Neural cell (in vitro differentiated cells): ENCODE results near the gene ASPSCR1.

Source experiments
- EP300 ChIP-seq: fragments of 450-650 bp; conservative IDR thresholded peaks from 2 replicates; pipeline ENCODE4 v1.6.1; 2014; ENCODE audit warnings: antibody characterized with exemption, mild to moderate bottlenecking, moderate library complexity; ENCODE audit not compliant: poor library complexity, severe bottlenecking
- POLR2AphosphoS5 ChIP-seq: IDR thresholded peaks from 2 replicates; pipeline ENCODE4 v1.6.1; 2012
- TF ChIP-seq, protein P1 (sequence below): fragments of 450-650 bp; IDR thresholded peaks from 2 replicates; pipeline ENCODE4 v1.5.1; 2014; ENCODE audit warnings: antibody characterized with exemption, mild to moderate bottlenecking, moderate library complexity; ENCODE audit not compliant: poor library complexity, severe bottlenecking

DNA sequence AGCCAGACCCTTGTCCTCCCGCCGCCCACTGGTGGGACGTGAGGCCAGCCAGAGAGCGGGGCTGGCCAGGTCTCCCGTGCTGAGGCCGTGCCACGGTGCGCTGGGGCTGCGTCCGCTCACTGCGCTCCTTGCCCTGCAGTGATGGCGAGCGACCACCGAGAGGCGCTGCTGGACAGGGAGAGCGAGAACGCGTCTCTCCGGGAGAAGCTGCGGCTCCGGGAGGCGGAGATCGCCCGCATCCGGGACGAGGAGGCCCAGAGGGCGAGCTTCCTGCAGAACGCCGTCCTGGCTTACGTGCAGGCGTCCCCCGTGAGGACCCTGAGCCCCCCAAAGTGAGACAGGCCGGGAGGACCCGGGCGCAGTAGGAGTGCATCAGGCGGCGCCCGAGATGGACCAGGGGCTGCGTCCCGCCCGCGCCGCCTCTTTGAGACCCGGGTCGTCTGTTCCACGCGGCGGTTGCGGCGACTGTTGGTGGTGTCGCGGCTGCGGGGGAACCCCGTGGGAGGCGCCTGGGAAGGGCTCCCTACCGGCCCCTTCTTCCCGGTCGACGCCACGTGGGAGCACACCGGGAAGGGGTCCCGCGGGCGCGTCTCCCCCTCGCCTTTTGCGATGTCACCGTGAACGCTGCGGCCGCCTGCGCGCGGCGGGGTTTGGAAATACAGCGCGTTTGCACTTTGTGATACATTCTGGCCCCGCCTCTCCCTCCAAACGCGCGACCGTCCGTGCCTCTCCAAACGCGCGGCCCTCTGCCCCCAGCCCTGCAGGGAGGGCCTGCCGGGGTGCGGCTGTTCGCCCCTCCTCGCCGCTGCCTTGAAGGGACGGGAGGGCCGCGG lies 53.3 kb downstream of the ASPSCR1 start:
- TF ChIP-seq, protein P1, sequence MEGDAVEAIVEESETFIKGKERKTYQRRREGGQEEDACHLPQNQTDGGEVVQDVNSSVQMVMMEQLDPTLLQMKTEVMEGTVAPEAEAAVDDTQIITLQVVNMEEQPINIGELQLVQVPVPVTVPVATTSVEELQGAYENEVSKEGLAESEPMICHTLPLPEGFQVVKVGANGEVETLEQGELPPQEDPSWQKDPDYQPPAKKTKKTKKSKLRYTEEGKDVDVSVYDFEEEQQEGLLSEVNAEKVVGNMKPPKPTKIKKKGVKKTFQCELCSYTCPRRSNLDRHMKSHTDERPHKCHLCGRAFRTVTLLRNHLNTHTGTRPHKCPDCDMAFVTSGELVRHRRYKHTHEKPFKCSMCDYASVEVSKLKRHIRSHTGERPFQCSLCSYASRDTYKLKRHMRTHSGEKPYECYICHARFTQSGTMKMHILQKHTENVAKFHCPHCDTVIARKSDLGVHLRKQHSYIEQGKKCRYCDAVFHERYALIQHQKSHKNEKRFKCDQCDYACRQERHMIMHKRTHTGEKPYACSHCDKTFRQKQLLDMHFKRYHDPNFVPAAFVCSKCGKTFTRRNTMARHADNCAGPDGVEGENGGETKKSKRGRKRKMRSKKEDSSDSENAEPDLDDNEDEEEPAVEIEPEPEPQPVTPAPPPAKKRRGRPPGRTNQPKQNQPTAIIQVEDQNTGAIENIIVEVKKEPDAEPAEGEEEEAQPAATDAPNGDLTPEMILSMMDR, result peak; percentile 90
- TF ChIP-seq EP300, result no peak
- TF ChIP-seq POLR2AphosphoS5, result peak; percentile 7
